Esophagus muscularis mucosa (tissue), 4 donors: ENCODE data around the gene DMD. TPM values are rescaled to one million over a fixed set of nuclear protein-coding genes. Genes with fewer than 3 reads are reported as not detected.

Source experiments
- DNase-seq: peaks from one replicate; pipeline ENCODE4 v3.0.0-alpha.2; 2017; ENCODE audit errors: extremely low spot score
- H3K27ac ChIP-seq, 4 donors: fragments of 200-600 bp; sonication (generic); replicated peaks in 1 of 4; 1 replicate in 3 of 4; 2 replicates in 1 of 4; pipeline ENCODE4 v1.5.1; 2016 to 2019; ENCODE audit warnings: mild to moderate bottlenecking in 1 of 4
- H3K27me3 ChIP-seq, 4 donors: fragments of 200-600 bp; sonication (generic); one replicate each; pipeline versions ENCODE4 v1.5.1 to v1.6.0; 2016 to 2019
- H3K36me3 ChIP-seq, 4 donors: fragments of 200-600 bp; sonication (generic); one replicate each; pipeline ENCODE4 v1.5.1; 2016 to 2019
- H3K4me1 ChIP-seq, 4 donors: fragments of 200-600 bp; sonication (generic); one replicate each; pipeline ENCODE4 v1.5.1; 2016 to 2019
- H3K4me3 ChIP-seq, 4 donors: fragments of 200-600 bp; sonication (generic); 1 replicate in 2 of 4; 2 replicates in 2 of 4; pipeline ENCODE4 v1.5.1; 2016 to 2019; ENCODE audit warnings: mild to moderate bottlenecking in 4 of 4, moderate library complexity in 1 of 4
- H3K9me3 ChIP-seq, 4 donors: fragments of 200-600 bp; sonication (generic); 1 replicate in 3 of 4; 2 replicates in 1 of 4; pipeline ENCODE4 v1.5.1; 2016 to 2019
- EP300 ChIP-seq: sonication (generic); formaldehyde crosslinking; IDR thresholded peaks from one replicate; pipeline ENCODE4 v1.6.1; 2017; ENCODE audit warnings: antibody characterized with exemption
- POLR2A ChIP-seq: fragments of 450-650 bp; IDR thresholded peaks from one replicate; pipeline ENCODE4 v1.6.1; 2017; ENCODE audit warnings: antibody characterized with exemption, moderate library complexity, mild to moderate bottlenecking, low read depth
- POLR2AphosphoS5 ChIP-seq, 2 donors: sonication (generic); formaldehyde crosslinking; IDR thresholded peaks; one replicate each; pipeline ENCODE4 v1.6.1; 2017; ENCODE audit warnings: antibody characterized with exemption in 2 of 2
- WGBS: methylation state at CpG from one replicate; pipeline ENCODE4 v1.1.5; 2018; 5-methylcytosine and 5-hydroxymethylcytosine counted together
- intact Hi-C: fragments of 100-400 bp; cut with DNase I; formaldehyde crosslinking; loops from one replicate; pipeline ENCODE4 v1.15.1; 2023
- total RNA-seq, 4 donors: library from RNA; depleted of rRNA; stranded (reverse); fragments of >200 nt; gene quantifications; one replicate each; pipeline versions ENCODE4 v1.1.0 to v1.2.1, GENCODE V29; 2016
- TF ChIP-seq, protein P1 (sequence below), 3 experiments: fragments of 200-600 bp in 2 of 3; fragments of 450-650 bp in 1 of 3; sonication (generic) in 2 of 3; IDR thresholded peaks; one replicate each; pipeline ENCODE4 v1.5.1; 2017 to 2019; ENCODE audit warnings: antibody characterized with exemption in 3 of 3, mild to moderate bottlenecking in 2 of 3, moderate library complexity in 1 of 3

DMD gene
- total RNA-seq, 4 donors from 2014 or later: 127 to 210 (median 188) TPM

- Histone ChIP-seq H3K4me1 (no peaks in the 10 kb centered on the region), H3K4me3 (no peak overlapping the region), H3K27me3 (no peaks in the 10 kb centered on the region), H3K36me3 (no peaks in the 10 kb centered on the region), H3K27ac (no peak overlapping the region), H3K9me3 (no peaks in the 10 kb centered on the region)
- WGBS: 90% methylated on average over 4 of the region's 4 CpGs
- TF ChIP-seq EP300 (no peak), POLR2A (no peak), POLR2AphosphoS5 (IDR thresholded peaks at IDR 0.05) (no peak)
- TF ChIP-seq, protein P1, sequence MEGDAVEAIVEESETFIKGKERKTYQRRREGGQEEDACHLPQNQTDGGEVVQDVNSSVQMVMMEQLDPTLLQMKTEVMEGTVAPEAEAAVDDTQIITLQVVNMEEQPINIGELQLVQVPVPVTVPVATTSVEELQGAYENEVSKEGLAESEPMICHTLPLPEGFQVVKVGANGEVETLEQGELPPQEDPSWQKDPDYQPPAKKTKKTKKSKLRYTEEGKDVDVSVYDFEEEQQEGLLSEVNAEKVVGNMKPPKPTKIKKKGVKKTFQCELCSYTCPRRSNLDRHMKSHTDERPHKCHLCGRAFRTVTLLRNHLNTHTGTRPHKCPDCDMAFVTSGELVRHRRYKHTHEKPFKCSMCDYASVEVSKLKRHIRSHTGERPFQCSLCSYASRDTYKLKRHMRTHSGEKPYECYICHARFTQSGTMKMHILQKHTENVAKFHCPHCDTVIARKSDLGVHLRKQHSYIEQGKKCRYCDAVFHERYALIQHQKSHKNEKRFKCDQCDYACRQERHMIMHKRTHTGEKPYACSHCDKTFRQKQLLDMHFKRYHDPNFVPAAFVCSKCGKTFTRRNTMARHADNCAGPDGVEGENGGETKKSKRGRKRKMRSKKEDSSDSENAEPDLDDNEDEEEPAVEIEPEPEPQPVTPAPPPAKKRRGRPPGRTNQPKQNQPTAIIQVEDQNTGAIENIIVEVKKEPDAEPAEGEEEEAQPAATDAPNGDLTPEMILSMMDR (IDR thresholded peaks at IDR 0.05): no peak
- intact Hi-C loops: no loop called here
- DNase-seq: no peak
Observed at GRCh38 chrX:31349515-31349914, 1861.8 kb downstream of the DMD start.

- Histone ChIP-seq H3K9me3 (no peaks in the 10 kb centered on the region), H3K36me3 (no peaks in the 10 kb centered on the region), H3K27me3 (no peaks in the 10 kb centered on the region), H3K4me3 (no peak overlapping the region), H3K4me1 (peaks cover 6 to 31% (median 10%) of the 10 kb centered on the region in 4 donors), H3K27ac (no peak overlapping the region)
- TF ChIP-seq EP300 (no peak), POLR2A (no peak), POLR2AphosphoS5 (IDR thresholded peaks at IDR 0.05) (no peak)
- TF ChIP-seq, protein P1 (IDR thresholded peaks at IDR 0.05): no peak
- no peak for DNase-seq
- 46% methylated on average over 4 of the region's 4 CpGs for WGBS
- intact Hi-C loops: no loop called here
Observed at GRCh38 chrX:31340587-31340986, 1870.8 kb downstream of the DMD start.

GRCh38 chrX:31338991-31339350 is 1872.4 kb downstream of the DMD start:
- WGBS: 57% methylated on average over 2 of the region's 2 CpGs

DNA sequence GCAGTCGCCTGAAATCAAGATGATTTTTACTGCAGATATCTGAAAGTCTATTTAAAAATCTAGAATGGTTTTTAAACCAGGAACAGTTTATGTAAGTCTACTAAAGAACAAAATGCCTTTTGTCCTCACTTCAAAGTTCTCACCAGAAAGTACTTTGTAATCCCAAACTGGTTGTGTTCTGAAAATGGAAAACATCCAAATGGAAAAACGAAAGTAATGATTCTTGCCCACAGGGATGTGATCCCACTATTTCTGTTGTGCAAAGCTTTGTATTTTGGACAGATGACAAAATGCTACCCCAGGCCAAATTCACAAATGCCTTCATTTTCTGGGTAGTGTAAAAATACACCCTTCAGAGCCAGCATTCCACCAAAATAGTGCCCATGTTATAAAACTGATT is 1874.0 kb downstream of the DMD start:
- WGBS: 57% methylated on average over 2 of the region's 2 CpGs
- H3K27me3 ChIP-seq: no peaks in the 10 kb centered on the region
- intact Hi-C loops: no loop called here
- DNase-seq: no peak
- peak overlapping the region in 3 of 4 donors; percentile 19 to 53 (median 32) for H3K27ac ChIP-seq
- H3K4me3 ChIP-seq: no peak overlapping the region
- no peaks in the 10 kb centered on the region for H3K36me3 ChIP-seq
- TF ChIP-seq POLR2A: no peak
- TF ChIP-seq, protein P1 (IDR thresholded peaks at IDR 0.05): no peak
- no peak for TF ChIP-seq POLR2AphosphoS5 (IDR thresholded peaks at IDR 0.05)
- no peak for TF ChIP-seq EP300
- H3K4me1 ChIP-seq: peaks cover 7 to 43% (median 14%) of the 10 kb centered on the region in 4 donors
- no peaks in the 10 kb centered on the region for H3K9me3 ChIP-seq

More at GRCh38 chrX:31338991-31339350, 1872.4 kb downstream of the DMD start:
- H3K4me3 ChIP-seq: no peak overlapping the region
- H3K27ac ChIP-seq: peak overlapping the region in 1 of 4 donors; percentile 39
- H3K9me3 ChIP-seq: no peaks in the 10 kb centered on the region
- H3K36me3 ChIP-seq: no peaks in the 10 kb centered on the region
- intact Hi-C loops: no loop called here
- peaks cover 7 to 31% (median 11%) of the 10 kb centered on the region in 4 donors for H3K4me1 ChIP-seq
- TF ChIP-seq POLR2A (no peak), POLR2AphosphoS5 (IDR thresholded peaks at IDR 0.05) (no peak), EP300 (no peak)
- TF ChIP-seq, protein P1 (IDR thresholded peaks at IDR 0.05): no peak
- no peaks in the 10 kb centered on the region for H3K27me3 ChIP-seq
- DNase-seq: no peak

DNA sequence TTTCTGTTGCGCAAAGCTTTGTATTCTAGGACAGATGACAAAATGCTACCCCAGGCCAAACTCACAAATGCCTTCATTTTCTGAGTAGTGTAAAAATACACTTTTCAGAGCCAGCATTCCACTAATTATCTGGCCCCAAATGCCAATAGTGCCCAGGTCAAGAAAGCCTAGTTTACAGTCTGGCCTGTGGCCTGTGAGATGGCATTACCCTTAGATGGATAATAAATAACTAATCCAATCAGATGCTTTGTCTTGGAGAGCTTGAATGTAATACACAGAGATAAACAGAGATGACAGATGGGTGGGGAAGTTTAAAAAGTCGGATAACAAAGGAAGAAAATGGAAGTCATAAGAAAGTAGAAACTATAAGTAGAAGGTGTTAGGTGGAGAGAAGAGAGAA is 1874.9 kb downstream of the DMD start:
- Histone ChIP-seq H3K27ac (no peak overlapping the region), H3K4me1 (peaks cover 7 to 43% (median 14%) of the 10 kb centered on the region in 4 donors), H3K9me3 (no peaks in the 10 kb centered on the region), H3K36me3 (no peaks in the 10 kb centered on the region), H3K27me3 (no peaks in the 10 kb centered on the region), H3K4me3 (no peak overlapping the region)
- TF ChIP-seq EP300: no peak
- TF ChIP-seq, protein P1 (IDR thresholded peaks at IDR 0.05): no peak
- no peak for TF ChIP-seq POLR2AphosphoS5 (IDR thresholded peaks at IDR 0.05)
- no peak for TF ChIP-seq POLR2A
- WGBS: 75% methylated on average over 2 of the region's 2 CpGs
- intact Hi-C loops: no loop called here
- DNase-seq: no peak
